ENCODE measurements around the gene ZNF44. TPM values are rescaled to one million over a fixed set of nuclear protein-coding genes. Genes with fewer than 3 reads are reported as not detected.

The ZNF44 gene
- total RNA-seq, 1 donor = 11.2 TPM

DNA sequence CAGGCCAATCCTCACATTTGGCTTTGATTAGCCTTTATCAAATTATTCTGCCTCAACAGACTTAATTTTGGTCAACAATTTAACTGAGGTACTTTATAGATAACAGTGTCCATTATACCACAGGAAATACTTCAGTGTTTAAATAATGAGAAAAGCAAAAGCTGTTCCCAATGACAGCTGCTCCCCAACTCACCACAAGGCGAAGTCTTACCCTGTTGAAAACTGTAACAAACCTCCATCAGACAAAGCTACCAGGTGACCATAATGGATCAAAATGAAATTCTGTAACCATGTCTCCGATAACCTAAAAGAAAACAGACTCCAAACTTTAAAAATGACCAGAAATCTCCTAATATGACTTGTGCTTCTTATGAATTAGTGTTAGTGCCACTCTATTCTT, 50.3 kb downstream of the ZNF44 start:
- H2AFZ ChIP-seq (ENCODE audit: low read length) = no peak overlapping the region
- no peak overlapping the region for H3K4me3 ChIP-seq (ENCODE audit: insufficient read depth, low read length)
- H3K79me2 ChIP-seq (ENCODE audit: insufficient read depth, low read length) = no peaks in the 10 kb centered on the region
- TF ChIP-seq, protein P1, sequence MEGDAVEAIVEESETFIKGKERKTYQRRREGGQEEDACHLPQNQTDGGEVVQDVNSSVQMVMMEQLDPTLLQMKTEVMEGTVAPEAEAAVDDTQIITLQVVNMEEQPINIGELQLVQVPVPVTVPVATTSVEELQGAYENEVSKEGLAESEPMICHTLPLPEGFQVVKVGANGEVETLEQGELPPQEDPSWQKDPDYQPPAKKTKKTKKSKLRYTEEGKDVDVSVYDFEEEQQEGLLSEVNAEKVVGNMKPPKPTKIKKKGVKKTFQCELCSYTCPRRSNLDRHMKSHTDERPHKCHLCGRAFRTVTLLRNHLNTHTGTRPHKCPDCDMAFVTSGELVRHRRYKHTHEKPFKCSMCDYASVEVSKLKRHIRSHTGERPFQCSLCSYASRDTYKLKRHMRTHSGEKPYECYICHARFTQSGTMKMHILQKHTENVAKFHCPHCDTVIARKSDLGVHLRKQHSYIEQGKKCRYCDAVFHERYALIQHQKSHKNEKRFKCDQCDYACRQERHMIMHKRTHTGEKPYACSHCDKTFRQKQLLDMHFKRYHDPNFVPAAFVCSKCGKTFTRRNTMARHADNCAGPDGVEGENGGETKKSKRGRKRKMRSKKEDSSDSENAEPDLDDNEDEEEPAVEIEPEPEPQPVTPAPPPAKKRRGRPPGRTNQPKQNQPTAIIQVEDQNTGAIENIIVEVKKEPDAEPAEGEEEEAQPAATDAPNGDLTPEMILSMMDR (IDR thresholded peaks at IDR 0.05; ENCODE audit: extremely low read depth, low read depth, low read length) = no peak
- no peaks in the 10 kb centered on the region for H3K27me3 ChIP-seq (ENCODE audit: insufficient read depth, low read length)
- no peaks in the 10 kb centered on the region for H4K20me1 ChIP-seq (ENCODE audit: insufficient read depth, low read length)
- DNase-seq (ENCODE audit: insufficient read length, low spot score, missing footprints) = no peak
- H3K4me1 ChIP-seq (ENCODE audit: insufficient read depth, low read length) = no peaks in the 10 kb centered on the region
- H3K4me2 ChIP-seq (ENCODE audit: insufficient read depth, low read length) = no peak overlapping the region
- no peak overlapping the region for H3K27ac ChIP-seq (ENCODE audit: low read depth, low read length)
- peaks cover 10% of the 10 kb centered on the region for H3K36me3 ChIP-seq (ENCODE audit: insufficient read depth, low read length)
- H3K9me3 ChIP-seq (ENCODE audit: low read depth, low read length) = peaks cover 33% of the 10 kb centered on the region

DNA sequence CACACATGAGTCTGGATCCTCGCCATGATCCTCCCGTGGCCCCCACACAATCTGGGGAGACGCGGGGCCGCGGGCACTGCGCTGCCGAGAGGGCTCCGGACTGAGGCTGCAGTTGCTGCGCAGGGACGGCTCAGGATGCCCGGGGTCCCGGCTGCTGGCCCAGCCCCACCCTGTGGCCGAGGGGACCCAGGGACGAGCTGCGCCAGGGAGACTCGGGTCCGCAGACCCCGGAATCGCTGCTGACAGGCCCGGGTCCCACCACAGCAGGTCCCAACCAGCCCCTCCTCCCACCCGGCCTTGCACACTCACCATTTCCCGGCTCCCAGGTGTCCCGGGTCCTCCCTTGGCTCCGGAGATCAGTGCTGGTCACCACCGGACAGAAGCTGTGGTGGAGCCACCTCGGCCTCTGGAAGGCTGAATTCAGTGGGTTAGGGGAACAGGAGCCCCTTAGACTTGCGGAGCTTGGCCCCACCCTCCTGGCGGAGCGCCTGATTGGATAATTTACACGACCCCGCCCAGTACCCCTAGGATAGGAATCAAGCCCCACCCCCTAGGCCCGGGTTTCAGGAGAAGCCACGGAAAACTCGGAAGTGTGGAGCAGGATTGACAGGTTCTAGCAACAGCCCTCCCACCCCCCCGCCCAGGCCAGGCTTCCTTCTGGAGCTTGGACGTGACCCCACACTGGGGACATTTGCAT, 57.4 kb downstream of the ZNF44 start:
- no peak overlapping the region for H2AFZ ChIP-seq (ENCODE audit: low read length)
- TF ChIP-seq, protein P1 (IDR thresholded peaks at IDR 0.05; ENCODE audit: extremely low read depth, low read depth, low read length) = no peak
- no peaks in the 10 kb centered on the region for H3K27me3 ChIP-seq (ENCODE audit: insufficient read depth, low read length)
- no peaks in the 10 kb centered on the region for H3K4me1 ChIP-seq (ENCODE audit: insufficient read depth, low read length)
- H4K20me1 ChIP-seq (ENCODE audit: insufficient read depth, low read length) = no peaks in the 10 kb centered on the region
- H3K9me3 ChIP-seq (ENCODE audit: low read depth, low read length) = no peaks in the 10 kb centered on the region
- no peak overlapping the region for H3K4me2 ChIP-seq (ENCODE audit: insufficient read depth, low read length)
- DNase-seq (ENCODE audit: insufficient read length, low spot score, missing footprints) = no peak
- H3K4me3 ChIP-seq (ENCODE audit: insufficient read depth, low read length) = no peak overlapping the region
- H3K36me3 ChIP-seq (ENCODE audit: insufficient read depth, low read length) = peaks cover 4% of the 10 kb centered on the region
- H3K27ac ChIP-seq (ENCODE audit: low read depth, low read length) = no peak overlapping the region
- H3K79me2 ChIP-seq (ENCODE audit: insufficient read depth, low read length) = no peaks in the 10 kb centered on the region

DNA sequence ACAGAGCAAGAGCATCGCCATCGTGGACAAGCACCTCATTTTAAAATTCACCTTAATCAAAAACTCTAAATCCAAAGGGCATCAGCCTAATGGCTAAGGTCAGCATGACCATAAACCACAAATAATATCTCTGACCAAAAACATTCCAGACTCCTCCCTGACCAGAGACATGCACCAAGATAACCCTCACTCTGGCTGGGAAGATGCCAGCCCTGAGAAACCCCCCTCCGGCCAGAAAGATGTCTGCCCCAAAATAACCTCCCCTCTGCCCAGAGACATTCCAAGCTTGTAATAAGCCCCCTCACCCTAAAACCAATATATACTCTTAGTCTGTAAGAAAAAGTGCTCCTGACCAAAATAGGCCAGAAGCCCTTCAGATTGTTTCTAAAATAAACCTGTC, 61.7 kb downstream of the ZNF44 start:
- Histone ChIP-seq H3K4me3 (ENCODE audit: insufficient read depth, low read length) (no peak overlapping the region), H4K20me1 (ENCODE audit: insufficient read depth, low read length) (no peaks in the 10 kb centered on the region), H3K79me2 (ENCODE audit: insufficient read depth, low read length) (no peaks in the 10 kb centered on the region), H3K9me3 (ENCODE audit: low read depth, low read length) (no peaks in the 10 kb centered on the region), H3K4me2 (ENCODE audit: insufficient read depth, low read length) (no peak overlapping the region), H3K27me3 (ENCODE audit: insufficient read depth, low read length) (no peaks in the 10 kb centered on the region), H3K27ac (ENCODE audit: low read depth, low read length) (no peak overlapping the region), H2AFZ (ENCODE audit: low read length) (no peak overlapping the region), H3K4me1 (ENCODE audit: insufficient read depth, low read length) (no peaks in the 10 kb centered on the region), H3K36me3 (ENCODE audit: insufficient read depth, low read length) (peaks cover 4% of the 10 kb centered on the region)
- TF ChIP-seq, protein P1 (IDR thresholded peaks at IDR 0.05; ENCODE audit: extremely low read depth, low read depth, low read length) = no peak
- no peak for DNase-seq (ENCODE audit: insufficient read length, low spot score, missing footprints)

DNA sequence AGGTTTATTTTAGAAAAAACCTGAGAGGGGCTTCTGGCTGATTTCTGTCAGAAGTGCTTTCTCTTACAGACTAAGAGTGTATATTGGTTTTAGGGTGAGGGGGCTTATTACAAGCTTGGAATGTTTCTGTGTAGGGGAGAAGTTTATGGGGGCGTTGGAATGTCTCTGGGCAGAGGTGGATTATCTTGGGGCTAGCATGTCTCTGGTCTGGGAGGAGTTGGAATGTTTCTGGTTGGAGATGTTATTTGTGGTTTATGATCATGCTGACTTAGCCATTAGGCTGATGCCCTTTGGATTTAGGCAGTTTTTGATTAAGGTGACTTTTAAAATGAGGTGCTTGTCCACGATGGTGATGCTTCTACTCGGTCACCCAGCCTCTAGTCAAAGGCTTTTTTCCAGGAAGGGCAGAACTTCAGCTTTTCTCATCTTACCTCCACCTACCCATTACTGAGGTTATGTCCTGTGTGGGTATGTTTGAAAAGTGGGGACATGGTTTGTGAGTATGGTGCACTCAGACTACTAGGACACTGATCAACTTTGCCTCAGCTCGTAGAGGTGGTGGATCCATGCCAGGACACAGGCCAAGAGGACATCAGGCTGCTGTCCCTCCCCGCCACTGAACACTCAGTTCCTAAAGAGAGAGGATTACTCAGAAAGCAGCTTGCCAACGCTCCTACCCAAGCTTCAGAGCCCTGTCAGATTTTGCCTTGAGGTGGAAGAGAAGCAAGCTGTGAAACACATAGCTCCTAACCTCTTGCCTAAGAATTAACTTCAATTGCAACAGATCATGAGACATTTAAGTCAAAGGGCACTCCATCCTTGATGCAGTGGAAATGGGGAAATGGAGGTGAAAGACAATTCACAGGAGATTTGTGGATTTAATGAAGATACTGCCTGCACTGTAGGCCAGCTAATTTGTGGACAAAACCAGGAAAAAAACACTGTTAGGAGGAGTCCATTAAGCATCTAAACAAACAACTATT, 63.6 kb downstream of the ZNF44 start:
- Histone ChIP-seq H3K27me3 (ENCODE audit: insufficient read depth, low read length) (no peaks in the 10 kb centered on the region), H3K4me2 (ENCODE audit: insufficient read depth, low read length) (no peak overlapping the region), H3K4me3 (ENCODE audit: insufficient read depth, low read length) (no peak overlapping the region), H3K4me1 (ENCODE audit: insufficient read depth, low read length) (no peaks in the 10 kb centered on the region), H4K20me1 (ENCODE audit: insufficient read depth, low read length) (no peaks in the 10 kb centered on the region), H3K9me3 (ENCODE audit: low read depth, low read length) (no peaks in the 10 kb centered on the region), H2AFZ (ENCODE audit: low read length) (no peak overlapping the region), H3K36me3 (ENCODE audit: insufficient read depth, low read length) (peaks cover 4% of the 10 kb centered on the region), H3K79me2 (ENCODE audit: insufficient read depth, low read length) (no peaks in the 10 kb centered on the region), H3K27ac (ENCODE audit: low read depth, low read length) (no peak overlapping the region)
- no peak for DNase-seq (ENCODE audit: insufficient read length, low spot score, missing footprints)
- TF ChIP-seq, protein P1 (IDR thresholded peaks at IDR 0.05; ENCODE audit: extremely low read depth, low read depth, low read length) = no peak

All from osteoblast (primary cell).